OCI-LY3 (cell line): ENCODE measurements around the gene HTR2A.

Experiments used
- EZH2phosphoT487 ChIP-seq: fragments of 200-600 bp; shearing (Covaris generic); IDR thresholded peaks from 2 replicates; pipeline ENCODE4 v1.6.1; 2018; ENCODE audit warnings: antibody characterized with exemption, mixed run types, low read depth
- TF ChIP-seq, protein P1 (sequence below): fragments of 200-600, 300-600 bp; sonication (generic); IDR thresholded peaks from 2 replicates; pipeline ENCODE4 v1.5.1; 2014; ENCODE audit warnings: antibody characterized with exemption, low read length, low read depth

- TF ChIP-seq, protein P1, sequence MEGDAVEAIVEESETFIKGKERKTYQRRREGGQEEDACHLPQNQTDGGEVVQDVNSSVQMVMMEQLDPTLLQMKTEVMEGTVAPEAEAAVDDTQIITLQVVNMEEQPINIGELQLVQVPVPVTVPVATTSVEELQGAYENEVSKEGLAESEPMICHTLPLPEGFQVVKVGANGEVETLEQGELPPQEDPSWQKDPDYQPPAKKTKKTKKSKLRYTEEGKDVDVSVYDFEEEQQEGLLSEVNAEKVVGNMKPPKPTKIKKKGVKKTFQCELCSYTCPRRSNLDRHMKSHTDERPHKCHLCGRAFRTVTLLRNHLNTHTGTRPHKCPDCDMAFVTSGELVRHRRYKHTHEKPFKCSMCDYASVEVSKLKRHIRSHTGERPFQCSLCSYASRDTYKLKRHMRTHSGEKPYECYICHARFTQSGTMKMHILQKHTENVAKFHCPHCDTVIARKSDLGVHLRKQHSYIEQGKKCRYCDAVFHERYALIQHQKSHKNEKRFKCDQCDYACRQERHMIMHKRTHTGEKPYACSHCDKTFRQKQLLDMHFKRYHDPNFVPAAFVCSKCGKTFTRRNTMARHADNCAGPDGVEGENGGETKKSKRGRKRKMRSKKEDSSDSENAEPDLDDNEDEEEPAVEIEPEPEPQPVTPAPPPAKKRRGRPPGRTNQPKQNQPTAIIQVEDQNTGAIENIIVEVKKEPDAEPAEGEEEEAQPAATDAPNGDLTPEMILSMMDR: no peak
- no peak for TF ChIP-seq EZH2phosphoT487
These were observed 11.6 kb upstream of the HTR2A start for GRCh38 chr13:46908501-46908900.
